GM23248 (cell line): Measurements from ENCODE around the gene TMEM63C.

Experiments
- EZH2 ChIP-seq: fragments of 200-600 bp; sonication (generic); IDR thresholded peaks from 2 replicates; pipeline ENCODE4 v1.6.1; 2018; ENCODE audit warnings: antibody characterized with exemption, mild to moderate bottlenecking; ENCODE audit not compliant: insufficient read depth, poor library complexity, severe bottlenecking
- EZH2phosphoT487 ChIP-seq: fragments of 200-600 bp; sonication (generic); IDR thresholded peaks from 2 replicates; pipeline ENCODE4 v1.6.1; 2018; ENCODE audit warnings: antibody characterized with exemption, moderate library complexity, mild to moderate bottlenecking, low read depth; ENCODE audit not compliant: insufficient read depth

DNA sequence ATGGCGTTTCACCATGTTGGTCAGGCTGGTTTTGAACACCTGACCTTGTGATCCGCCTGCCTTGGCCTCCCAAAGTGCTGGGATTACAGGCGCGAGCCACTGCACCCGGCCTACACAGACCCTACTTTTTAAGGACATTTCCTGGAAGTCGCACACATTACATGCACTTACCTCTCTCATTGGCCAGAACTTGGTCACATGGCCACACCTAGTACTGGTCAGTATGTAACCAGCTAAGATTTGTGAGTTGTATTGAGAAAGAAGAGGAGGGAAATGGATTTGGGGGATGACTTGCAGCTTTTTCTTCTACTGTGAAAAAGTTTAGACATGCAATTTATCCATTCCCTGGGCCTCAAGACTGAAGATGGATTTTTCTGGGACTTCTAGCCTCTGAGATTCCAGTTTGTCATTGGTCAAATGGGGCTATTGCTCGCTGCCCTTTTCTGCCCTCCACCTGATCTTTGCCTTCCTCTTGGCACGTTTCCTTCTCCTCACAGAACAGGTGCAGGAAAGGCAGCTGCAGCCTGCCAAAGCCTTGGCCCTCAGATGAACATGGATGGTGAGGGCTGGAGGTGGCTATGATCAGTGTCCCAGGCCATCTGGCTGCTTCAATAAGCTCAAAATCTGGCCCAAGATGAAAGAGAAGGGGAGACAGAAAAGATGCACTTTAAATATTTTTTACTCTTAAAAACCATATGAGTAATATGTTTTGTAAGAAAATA, 32.9 kb upstream of the TMEM63C start:
- no peak for TF ChIP-seq EZH2
- TF ChIP-seq EZH2phosphoT487, result no peak
